ENCODE measurements around the gene PTPRG. TPM values are rescaled to one million over a fixed set of nuclear protein-coding genes. Genes with fewer than 3 reads are reported as not detected.

The PTPRG gene
- total and polyA plus RNA-seq, 2 of the 13 experiments (the other 11 are each of a cell fraction or from before 2014, with no cell fraction given), result 8.0 to 25.3 TPM

GRCh38 chr3:61600195-61600594 is 38.8 kb downstream of the PTPRG start (continued):
- TF ChIP-seq ZBTB34 (CRISPR knock-in tag; IDR thresholded peaks at IDR 0.05) (no peak), ZNF235 (CRISPR knock-in tag; IDR thresholded peaks at IDR 0.05; ENCODE audit: borderline replicate concordance) (no peak), NFATC3 (CRISPR knock-in tag; IDR thresholded peaks at IDR 0.05) (no peak), CCAR2 (optimal IDR thresholded peaks at IDR 0.05; ENCODE audit: low read depth, low read length) (no peak), ZNF121 (CRISPR knock-in tag; IDR thresholded peaks at IDR 0.05) (no peak), EED (CRISPR knock-in tag; IDR thresholded peaks at IDR 0.05) (no peak), ZNF660 (CRISPR knock-in tag; IDR thresholded peaks at IDR 0.05; ENCODE audit: borderline replicate concordance, low read depth) (no peak), DPF2 (CRISPR knock-in tag; IDR thresholded peaks at IDR 0.05; ENCODE audit: borderline replicate concordance, low read depth) (no peak), ARID3A (IDR thresholded peaks at IDR 0.05; ENCODE audit: low read depth, low read length) (peak; percentile 83), PAX8 (CRISPR knock-in tag; IDR thresholded peaks at IDR 0.05; ENCODE audit: borderline replicate concordance) (no peak), ZNF260 (CRISPR knock-in tag; IDR thresholded peaks at IDR 0.05; ENCODE audit: borderline replicate concordance, low read depth) (no peak), PRDM10 (CRISPR knock-in tag; IDR thresholded peaks at IDR 0.05; ENCODE audit: low read depth) (no peak), SRY (CRISPR knock-in tag; IDR thresholded peaks at IDR 0.05) (no peak), ZNF770 (CRISPR knock-in tag; IDR thresholded peaks at IDR 0.05) (no peak), ZBTB14 (CRISPR knock-in tag; IDR thresholded peaks at IDR 0.05) (no peak), ZNF747 (CRISPR knock-in tag; IDR thresholded peaks at IDR 0.05; ENCODE audit: borderline replicate concordance) (no peak), ZKSCAN1 (IDR thresholded peaks at IDR 0.05; ENCODE audit: low read length) (no peak), NFE2L2 (IDR thresholded peaks at IDR 0.05; ENCODE audit: low read length) (no peak), GMEB2 (CRISPR knock-in tag; IDR thresholded peaks at IDR 0.05; ENCODE audit: low read depth) (no peak)

Measured in HepG2 (cell line).